GM21390 (cell line): ENCODE data around the gene GPHA2.

Source experiments
- ATAC-seq: cut with Tn5 transposase; IDR thresholded peaks from one replicate; pipeline ENCODE4 v1.9.1; 2021; ENCODE audit not compliant: unreplicated experiment

Gene GPHA2

GRCh38 chr11:64911142-64911541, 24.6 kb downstream of the GPHA2 start:
- ATAC-seq = no peak

GRCh38 chr11:64910451-64911093, 25.1 kb downstream of the GPHA2 start:
- ATAC-seq = no peak

GRCh38 chr11:64909653-64910343, 25.9 kb downstream of the GPHA2 start:
- no peak for ATAC-seq

- ATAC-seq = no peak
These were observed 26.9 kb downstream of the GPHA2 start for GRCh38 chr11:64908766-64909165.

- ATAC-seq = no peak
These were observed 29.4 kb downstream of the GPHA2 start for GRCh38 chr11:64906314-64906635.

GRCh38 chr11:64905516-64906313, 30.0 kb downstream of the GPHA2 start:
- no peak for ATAC-seq

GRCh38 chr11:64903291-64903833, 32.3 kb downstream of the GPHA2 start:
- no peak for ATAC-seq

GRCh38 chr11:64902102-64902900, 33.4 kb downstream of the GPHA2 start:
- ATAC-seq = no peak

- no peak for ATAC-seq
These were observed 34.9 kb downstream of the GPHA2 start for GRCh38 chr11:64900774-64901173.

- ATAC-seq = no peak
These were observed 35.4 kb downstream of the GPHA2 start for GRCh38 chr11:64900263-64900678.

- ATAC-seq = no peak
These were observed 37.2 kb downstream of the GPHA2 start for GRCh38 chr11:64898541-64898940.

GRCh38 chr11:64898076-64898445, 37.6 kb downstream of the GPHA2 start:
- ATAC-seq = no peak

GRCh38 chr11:64897381-64898075, 38.2 kb downstream of the GPHA2 start:
- ATAC-seq = no peak

- no peak for ATAC-seq
These were observed 39.2 kb downstream of the GPHA2 start for GRCh38 chr11:64896448-64897022.

GRCh38 chr11:64894812-64895452, 40.8 kb downstream of the GPHA2 start:
- no peak for ATAC-seq

- no peak for ATAC-seq
These were observed 41.5 kb downstream of the GPHA2 start for GRCh38 chr11:64894070-64894811.

GRCh38 chr11:64893194-64894069, 42.3 kb downstream of the GPHA2 start:
- no peak for ATAC-seq

- no peak for ATAC-seq
These were observed 42.9 kb downstream of the GPHA2 start for GRCh38 chr11:64892838-64893193.
